ENCODE measurements around the gene KCTD20.

DNA sequence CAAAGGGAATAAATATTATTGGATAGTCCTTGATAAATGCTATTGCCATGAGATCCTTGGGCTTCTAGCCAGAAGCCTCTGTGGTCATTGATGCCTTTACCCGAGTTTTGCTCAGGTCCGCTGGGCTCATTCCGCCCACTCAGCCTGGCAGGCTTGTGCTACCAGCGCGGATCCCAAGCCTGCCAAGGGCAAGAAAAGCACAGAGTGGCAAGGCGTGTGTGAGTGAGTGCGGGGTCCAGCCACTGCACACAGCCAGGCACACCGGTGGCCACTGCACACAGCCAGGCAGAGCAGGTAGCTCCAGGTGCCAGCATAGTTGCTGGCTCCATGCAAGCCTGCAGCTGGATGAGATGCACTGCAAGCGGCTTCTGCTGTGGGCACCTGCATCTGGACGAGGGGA lies 65.7 kb downstream of the KCTD20 start:
- TF ChIP-seq, protein P1, sequence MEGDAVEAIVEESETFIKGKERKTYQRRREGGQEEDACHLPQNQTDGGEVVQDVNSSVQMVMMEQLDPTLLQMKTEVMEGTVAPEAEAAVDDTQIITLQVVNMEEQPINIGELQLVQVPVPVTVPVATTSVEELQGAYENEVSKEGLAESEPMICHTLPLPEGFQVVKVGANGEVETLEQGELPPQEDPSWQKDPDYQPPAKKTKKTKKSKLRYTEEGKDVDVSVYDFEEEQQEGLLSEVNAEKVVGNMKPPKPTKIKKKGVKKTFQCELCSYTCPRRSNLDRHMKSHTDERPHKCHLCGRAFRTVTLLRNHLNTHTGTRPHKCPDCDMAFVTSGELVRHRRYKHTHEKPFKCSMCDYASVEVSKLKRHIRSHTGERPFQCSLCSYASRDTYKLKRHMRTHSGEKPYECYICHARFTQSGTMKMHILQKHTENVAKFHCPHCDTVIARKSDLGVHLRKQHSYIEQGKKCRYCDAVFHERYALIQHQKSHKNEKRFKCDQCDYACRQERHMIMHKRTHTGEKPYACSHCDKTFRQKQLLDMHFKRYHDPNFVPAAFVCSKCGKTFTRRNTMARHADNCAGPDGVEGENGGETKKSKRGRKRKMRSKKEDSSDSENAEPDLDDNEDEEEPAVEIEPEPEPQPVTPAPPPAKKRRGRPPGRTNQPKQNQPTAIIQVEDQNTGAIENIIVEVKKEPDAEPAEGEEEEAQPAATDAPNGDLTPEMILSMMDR (IDR thresholded peaks at IDR 0.05; ENCODE audit: low read depth, low read length, missing input control) = no peak
- TF ChIP-seq RAD21 (IDR thresholded peaks at IDR 0.05) (no peak), JUND (IDR thresholded peaks at IDR 0.05) (no peak)

Measured in liver (tissue), 3 donors.